ENCODE results near the gene SETD9. TPM values are rescaled to one million over a fixed set of nuclear protein-coding genes. Genes with fewer than 3 reads are reported as not detected.

Gene SETD9
- total and polyA plus RNA-seq, 2 of the 13 experiments (the other 11 are each of a cell fraction or from before 2014, with no cell fraction given) = 4.8 to 17.8 TPM

GRCh38 chr5:56910210-56910965, 992 bp downstream of the SETD9 start (continued):
- no peak for TF ChIP-seq ZBTB49 (CRISPR knock-in tag; IDR thresholded peaks at IDR 0.05; ENCODE audit: borderline replicate concordance)
- TF ChIP-seq JUND (CRISPR knock-in tag; IDR thresholded peaks at IDR 0.05) = no peak
- TF ChIP-seq ADNP (CRISPR knock-in tag; IDR thresholded peaks at IDR 0.05) = no peak
- TF ChIP-seq GATAD2A (CRISPR knock-in tag; IDR thresholded peaks at IDR 0.05) = no peak
- no peak; the same call in 1 of the 2 replicates for TF ChIP-seq ZNF598 (CRISPR knock-in tag; IDR thresholded peaks at IDR 0.05; ENCODE audit: borderline replicate concordance)
- TF ChIP-seq ZNF558 (CRISPR knock-in tag; IDR thresholded peaks at IDR 0.05; ENCODE audit: borderline replicate concordance) = peak; percentile 48; the same call in 1 of the 2 replicates
- TF ChIP-seq ZNF496 (CRISPR knock-in tag; IDR thresholded peaks at IDR 0.05; ENCODE audit: insufficient replicate concordance) = no peak
- no peak for TF ChIP-seq RARA (CRISPR knock-in tag; IDR thresholded peaks at IDR 0.05)
- no peak for TF ChIP-seq ZNF574 (CRISPR knock-in tag; IDR thresholded peaks at IDR 0.05)
- TF ChIP-seq GATAD1 (CRISPR knock-in tag; IDR thresholded peaks at IDR 0.05) = no peak
- peak; percentile 68; the same call in 1 of the 2 replicates for TF ChIP-seq KDM3A (CRISPR knock-in tag; IDR thresholded peaks at IDR 0.05; ENCODE audit: low read depth)
- TF ChIP-seq TRAFD1 (CRISPR knock-in tag; IDR thresholded peaks at IDR 0.05; ENCODE audit: borderline replicate concordance) = no peak
- TF ChIP-seq ZNF142 (CRISPR knock-in tag; IDR thresholded peaks at IDR 0.05) = 0 out of 2 replicates have a peak, but pooled peaks have one; percentile 38
- TF ChIP-seq ZNF230 (CRISPR knock-in tag; IDR thresholded peaks at IDR 0.05) = 0 out of 2 replicates have a peak, but pooled peaks have one; percentile 45
- TF ChIP-seq MAX (IDR thresholded peaks at IDR 0.05) = peak; percentile 26; the same call in 1 of the 2 replicates
- TF ChIP-seq DR1 (CRISPR knock-in tag; IDR thresholded peaks at IDR 0.05) = no peak

Data from HepG2 (cell line).